T-helper 9 cell (primary cell): ENCODE results near the gene PDK2.
A peak's percentile ranks its signal among the peaks of the same experiment; 100 is the strongest.

ENCODE experiments used
- DNase-seq: peaks from one replicate; pipeline ENCODE4 v3.0.0-alpha.2; 2020

PDK2 gene

GRCh38 chr17:50080096-50080480 is 15.1 kb upstream of the PDK2 start:
- DNase-seq, result no peak

GRCh38 chr17:50080827-50081226 is 14.3 kb upstream of the PDK2 start:
- DNase-seq, result no peak

GRCh38 chr17:50081757-50082156 is 13.4 kb upstream of the PDK2 start:
- no peak for DNase-seq

- peak; percentile 68 for DNase-seq
Measured at GRCh38 chr17:50087246-50087911, 7.8 kb upstream of the PDK2 start.

GRCh38 chr17:50087912-50088405 is 7.2 kb upstream of the PDK2 start:
- no peak for DNase-seq

GRCh38 chr17:50088952-50089825 is 6.0 kb upstream of the PDK2 start:
- no peak for DNase-seq

GRCh38 chr17:50090071-50090470 is 5.1 kb upstream of the PDK2 start:
- DNase-seq, result no peak

GRCh38 chr17:50090971-50091917 is 3.9 kb upstream of the PDK2 start:
- DNase-seq, result no peak

GRCh38 chr17:50091918-50092285 is 3.2 kb upstream of the PDK2 start:
- DNase-seq, result no peak

- DNase-seq, result no peak
Measured at GRCh38 chr17:50093246-50093645, 1.9 kb upstream of the PDK2 start.

GRCh38 chr17:50093807-50094206 is 1.3 kb upstream of the PDK2 start:
- DNase-seq, result no peak

GRCh38 chr17:50094243-50094752 is 853 bp upstream of the PDK2 start:
- DNase-seq, result peak; percentile 94

GRCh38 chr17:50095626-50096037 is 481 bp downstream of the PDK2 start:
- no peak for DNase-seq

GRCh38 chr17:50096092-50096491 is 941 bp downstream of the PDK2 start:
- no peak for DNase-seq

GRCh38 chr17:50096758-50097157 is 1.6 kb downstream of the PDK2 start:
- no peak for DNase-seq

GRCh38 chr17:50097455-50097854 is 2.3 kb downstream of the PDK2 start:
- no peak for DNase-seq

- DNase-seq, result no peak
Measured at GRCh38 chr17:50097926-50098325, 2.8 kb downstream of the PDK2 start.

GRCh38 chr17:50098583-50098982 is 3.4 kb downstream of the PDK2 start:
- DNase-seq, result no peak

- no peak for DNase-seq
Measured at GRCh38 chr17:50099003-50099402, 3.9 kb downstream of the PDK2 start.

GRCh38 chr17:50100480-50100883 is 5.3 kb downstream of the PDK2 start:
- no peak for DNase-seq

- no peak for DNase-seq
Measured at GRCh38 chr17:50100921-50101345, 5.8 kb downstream of the PDK2 start.

- no peak for DNase-seq
Measured at GRCh38 chr17:50101346-50102163, 6.4 kb downstream of the PDK2 start.
